HG02678 (cell line): ENCODE data around the gene GRN.
"Not testable (repeated sequence)": the region's sequence is repeated elsewhere in the genome, so short reads cannot be mapped to it uniquely, and the experiment has no call there.

Source experiments
- ATAC-seq: cut with Tn5 transposase; IDR thresholded peaks from one replicate; pipeline ENCODE4 v1.9.1; 2021; ENCODE audit warnings: mild to moderate bottlenecking, moderate library complexity; ENCODE audit not compliant: unreplicated experiment

Gene GRN

GRCh38 chr17:44381810-44382305 lies 36.8 kb downstream of the GRN start:
- no peak for ATAC-seq

- no peak for ATAC-seq
Measured at GRCh38 chr17:44382917-44383316, 37.8 kb downstream of the GRN start.

DNA sequence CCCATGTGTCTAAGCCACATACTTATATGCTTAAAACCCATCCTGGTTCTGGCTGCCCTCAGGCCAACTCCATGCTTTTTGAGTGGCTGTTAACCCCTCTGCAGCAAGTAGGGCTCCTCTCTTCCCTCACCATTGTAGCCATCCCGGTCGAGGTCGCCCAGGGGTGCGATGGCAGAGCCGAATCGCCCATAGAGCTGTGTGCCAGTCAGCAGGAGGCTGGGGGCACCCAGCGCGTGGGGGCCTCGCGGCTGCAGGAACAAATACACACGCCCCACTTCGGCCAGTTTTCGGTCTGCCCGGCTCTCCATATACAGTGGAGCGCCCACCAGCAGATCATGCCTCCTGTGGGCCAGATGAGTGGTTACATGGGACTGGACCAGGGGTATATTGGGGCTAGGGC lies 38.3 kb downstream of the GRN start:
- no peak for ATAC-seq

DNA sequence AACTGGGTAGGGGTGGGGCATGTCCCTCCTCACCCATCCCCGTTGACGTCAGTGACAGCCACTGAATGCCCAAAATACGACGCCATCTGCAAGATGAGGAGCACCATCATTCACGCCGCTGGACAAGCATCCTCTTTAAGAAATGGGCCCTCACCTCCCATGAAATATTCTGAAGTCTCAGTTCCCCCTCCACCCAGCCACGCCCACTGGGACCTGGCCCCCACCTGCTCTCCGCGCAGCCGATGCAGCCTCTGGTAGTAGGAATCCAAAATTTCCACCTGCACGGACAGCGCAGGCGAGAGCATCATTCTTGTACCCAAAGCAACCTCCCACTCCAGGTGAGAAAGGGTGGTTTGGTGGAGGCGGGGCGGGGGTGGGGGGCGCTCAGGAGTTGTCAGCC lies 38.8 kb downstream of the GRN start:
- ATAC-seq, result no peak

DNA sequence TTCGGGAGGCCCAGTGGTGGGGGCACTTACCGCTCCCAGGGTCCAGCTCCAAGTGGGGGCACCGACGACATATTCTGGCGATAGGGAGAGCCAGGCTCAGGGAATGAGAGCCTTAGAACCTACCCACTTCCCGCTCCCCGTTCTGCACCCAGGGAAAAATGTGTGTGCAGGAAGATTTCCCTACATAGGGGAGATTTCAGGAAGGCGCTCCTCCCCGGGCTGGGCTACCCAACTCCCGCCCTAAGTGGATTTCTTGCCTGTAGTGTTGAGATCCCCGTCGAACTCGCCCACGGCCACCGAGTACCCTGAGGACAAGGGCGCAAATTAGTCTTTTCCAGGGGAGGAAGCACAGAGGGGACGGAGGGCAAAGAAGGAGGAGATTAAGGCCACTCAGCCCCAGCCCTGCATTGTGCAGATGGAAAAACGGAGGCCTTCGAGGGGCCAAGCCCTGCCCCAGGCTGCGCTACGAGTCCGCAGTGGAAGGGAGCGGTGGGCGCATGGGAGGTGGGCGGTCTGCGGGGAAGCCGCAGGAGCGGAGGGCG lies 39.2 kb downstream of the GRN start:
- ATAC-seq, result no peak

DNA sequence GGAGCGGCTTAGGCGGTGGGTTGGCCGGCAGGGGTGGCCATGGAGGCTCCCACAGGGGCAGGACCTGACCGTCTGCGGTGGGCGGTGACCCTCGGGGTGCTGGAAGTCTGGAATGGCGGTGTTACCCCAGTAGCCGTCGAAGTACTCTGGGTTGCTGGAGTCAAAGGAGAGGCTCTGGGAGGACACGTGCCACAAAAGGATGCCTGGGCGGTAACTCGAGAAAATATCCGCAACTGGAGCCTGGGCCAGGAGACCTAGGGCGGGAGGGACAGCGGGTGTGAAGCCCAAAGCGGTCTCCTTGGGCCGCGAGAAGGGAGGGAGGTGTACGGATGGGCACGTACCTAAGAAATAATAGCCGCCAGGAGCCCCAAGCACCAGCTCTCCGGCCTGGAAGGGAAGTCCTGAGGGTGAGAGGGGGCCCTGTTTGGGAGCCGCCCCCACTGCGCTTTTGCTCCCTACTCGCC lies 39.8 kb downstream of the GRN start:
- ATAC-seq, result no peak

- no peak for ATAC-seq
Measured at GRCh38 chr17:44385287-44386181, 40.4 kb downstream of the GRN start.

DNA sequence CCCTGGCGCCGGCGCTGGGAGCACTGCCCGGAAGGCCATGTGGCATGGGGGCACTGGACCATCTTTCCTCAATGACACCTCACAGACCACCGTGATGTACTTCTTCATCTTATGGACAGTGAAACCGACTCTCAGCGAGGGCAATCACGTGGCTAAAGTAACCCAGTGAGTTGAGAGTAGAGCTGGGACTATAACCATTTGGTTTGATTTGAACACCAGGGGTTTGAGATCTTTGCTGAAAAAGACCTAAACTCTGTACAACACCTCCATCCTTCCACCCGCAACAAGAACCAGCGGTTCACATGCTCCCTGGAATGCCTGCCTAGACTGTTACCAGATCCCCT lies 41.1 kb downstream of the GRN start:
- no peak for ATAC-seq

DNA sequence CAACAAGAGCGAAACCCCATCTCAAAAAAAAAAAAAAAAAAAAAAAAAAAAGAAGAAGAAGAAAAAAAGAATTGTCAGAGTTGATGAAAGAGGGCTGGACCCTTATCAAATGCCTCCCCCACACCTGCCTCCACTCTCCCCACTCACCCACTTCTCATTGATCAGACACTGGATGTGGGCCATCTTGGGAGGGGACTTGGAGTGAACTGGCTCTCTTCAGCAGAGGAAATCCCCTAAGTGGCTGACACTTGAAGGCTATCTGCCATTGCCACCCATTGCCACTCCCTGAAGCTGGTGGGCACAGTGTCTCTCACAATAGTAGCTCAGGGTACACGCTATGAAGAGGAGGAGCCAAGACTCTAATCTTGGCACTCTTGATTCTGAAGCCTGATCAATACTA lies 42.7 kb downstream of the GRN start:
- ATAC-seq, result no peak

DNA sequence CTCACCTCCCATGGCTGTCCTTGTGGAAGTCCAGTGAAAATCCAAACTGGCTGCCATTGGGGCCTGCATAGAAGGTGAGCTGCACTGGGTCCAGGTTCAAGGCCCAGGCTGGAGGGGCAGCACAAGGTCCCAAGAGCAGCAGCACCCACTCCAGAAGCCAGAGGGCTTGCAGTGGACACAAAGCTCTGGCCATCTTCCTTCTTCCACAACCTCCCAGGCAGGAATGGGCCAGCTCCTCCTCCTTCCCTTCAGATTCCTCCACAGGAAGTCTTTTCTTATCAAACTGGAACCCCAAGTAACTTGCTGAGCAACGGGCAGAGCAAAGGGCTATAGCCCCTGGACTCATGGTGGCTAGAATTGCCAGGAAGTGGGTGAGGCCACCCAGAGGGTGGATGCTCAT lies 44.2 kb downstream of the GRN start, which contains the start of gene ITGA2B:
Gene ITGA2B, minus strand, starts transcription at position 369 of the 400 bp plus-strand sequence. Its CDS starts 176 bp downstream, at position 193.
- ATAC-seq, result no peak

- no peak for ATAC-seq
Measured at GRCh38 chr17:44389723-44390202, 44.7 kb downstream of the GRN start.

DNA sequence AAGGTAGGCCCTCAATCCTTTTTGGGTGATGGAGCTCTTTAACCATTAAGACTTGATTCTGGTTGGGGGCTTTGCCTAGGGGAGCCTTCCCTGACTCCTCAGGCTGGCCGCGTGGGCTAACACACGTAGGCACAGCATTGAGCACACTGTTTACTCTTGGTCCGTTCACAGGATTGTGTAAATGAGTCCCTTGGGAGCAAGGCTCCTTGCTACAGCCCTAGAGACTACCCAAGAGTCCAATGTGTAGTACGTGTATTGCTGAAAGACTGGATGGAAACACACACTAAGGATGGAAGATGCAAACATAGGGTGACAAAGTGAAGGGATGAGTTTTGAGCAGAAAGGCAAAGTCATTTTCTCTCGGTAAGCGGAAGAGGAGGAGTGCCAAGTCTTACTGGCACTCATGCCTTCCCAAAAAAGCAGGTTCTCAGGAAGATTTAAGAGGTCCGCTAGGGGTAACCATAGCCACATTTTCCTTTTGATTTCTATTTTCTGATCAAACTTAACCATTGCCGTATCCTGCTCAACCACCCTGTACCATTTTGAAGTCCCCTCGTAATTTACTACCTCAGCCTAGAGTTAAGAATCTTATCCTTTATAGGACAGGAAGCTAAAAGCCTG lies 45.3 kb downstream of the GRN start:
- no peak for ATAC-seq

DNA sequence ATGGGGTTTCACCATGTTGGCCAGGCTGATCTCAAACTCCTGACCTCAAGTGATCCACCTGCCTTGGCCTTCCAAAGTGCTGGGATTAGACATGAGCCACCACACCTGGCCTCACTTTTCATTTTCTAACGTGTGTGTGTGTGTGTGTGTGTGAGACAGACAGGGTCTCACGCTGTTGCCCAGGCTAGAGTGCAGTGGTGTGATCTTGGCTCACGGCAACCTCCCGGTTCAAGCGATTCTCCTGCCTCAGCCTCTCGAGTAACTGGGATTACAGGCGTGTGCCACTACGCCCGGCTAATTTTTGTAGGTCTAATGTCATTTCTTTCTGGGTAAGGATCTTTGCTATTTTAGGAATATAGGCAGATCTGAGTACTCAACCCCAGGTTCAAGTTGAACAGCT lies 49.0 kb downstream of the GRN start:
- not testable (repeated sequence) for ATAC-seq

- no peak for ATAC-seq
Measured at GRCh38 chr17:44394833-44395232, 49.7 kb downstream of the GRN start.

DNA sequence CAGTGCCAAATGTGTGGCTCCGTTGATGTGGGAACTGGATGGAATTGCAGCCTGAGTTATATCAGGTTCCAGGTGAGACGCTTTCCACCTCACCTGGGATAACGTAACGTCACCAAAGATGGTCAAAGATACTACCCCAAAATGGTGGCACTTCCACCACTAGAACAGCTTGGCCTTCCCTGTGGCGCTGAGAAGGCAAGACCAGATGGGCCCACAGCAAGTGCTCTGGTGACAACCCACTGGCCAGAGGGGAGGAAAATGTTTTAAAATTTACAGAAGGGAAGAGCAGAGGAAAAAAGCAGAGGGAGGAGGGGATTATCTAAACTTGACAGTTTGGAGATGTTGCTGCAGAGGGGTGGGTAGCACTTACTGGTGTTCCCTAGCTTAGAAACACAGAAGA lies 51.8 kb downstream of the GRN start:
- ATAC-seq, result no peak

GRCh38 chr17:44397479-44398440 lies 52.7 kb downstream of the GRN start:
- ATAC-seq, result no peak

- ATAC-seq, result no peak
Measured at GRCh38 chr17:44398692-44399691, 53.9 kb downstream of the GRN start.

DNA sequence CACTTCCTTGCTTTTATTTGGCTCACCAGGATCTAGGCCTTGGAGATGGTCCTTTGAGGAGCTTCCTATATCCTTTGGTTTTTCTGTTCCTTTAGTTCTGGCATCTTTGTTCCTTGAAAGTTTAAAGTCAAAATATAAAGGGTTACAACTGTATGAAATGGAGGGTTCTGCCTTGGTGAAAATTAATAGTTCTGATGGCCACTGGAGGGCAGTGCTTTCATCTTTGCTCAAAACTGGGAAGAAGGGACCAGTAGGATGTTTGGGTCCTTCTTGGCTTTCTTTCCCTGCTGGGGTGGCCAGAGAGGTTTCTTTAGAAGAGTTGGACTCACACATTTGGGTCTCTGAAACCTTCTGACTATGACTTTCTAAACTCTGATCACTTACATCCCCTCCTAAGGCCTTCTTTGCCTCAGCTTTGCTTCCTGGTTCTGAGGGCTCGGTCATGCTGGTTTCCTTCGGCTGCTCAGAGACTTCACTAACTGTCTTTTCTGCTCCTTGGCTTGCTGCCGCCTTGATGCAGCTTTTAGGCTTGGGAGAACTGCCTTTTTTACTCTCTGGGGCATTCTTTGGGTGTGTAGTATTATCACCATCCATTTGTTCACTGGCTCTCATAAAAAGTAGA lies 55.2 kb downstream of the GRN start:
- ATAC-seq, result no peak
